Measurements from ENCODE around the gene CNTNAP5. TPM values are rescaled to one million over a fixed set of nuclear protein-coding genes. Genes with fewer than 3 reads are reported as not detected.

Gene CNTNAP5
- total RNA-seq, 2 donors from 2014 or later = not detected

DNA sequence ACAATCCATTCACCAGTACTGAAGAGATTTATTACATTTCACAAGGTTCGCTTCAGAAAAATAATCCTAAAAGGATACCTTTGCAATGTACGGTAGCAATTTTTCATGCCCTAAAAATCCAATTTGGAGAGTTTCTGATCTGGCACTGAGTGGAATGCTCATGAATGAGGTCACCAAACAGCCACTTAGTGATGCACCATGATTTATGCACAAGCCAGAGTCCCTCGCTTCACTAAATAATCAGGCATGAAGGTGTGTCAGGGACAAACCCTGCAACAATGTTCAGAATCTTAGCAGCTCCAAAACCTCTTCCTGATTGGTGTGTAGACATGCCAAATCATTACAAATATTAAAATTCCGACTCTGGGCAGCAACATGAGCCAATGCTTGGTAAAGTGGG is 221.1 kb downstream of the CNTNAP5 start:
- intact Hi-C loops (cut with DNase I) = loop anchor here in 1 of 2 donors (5.0 kb wide), 1 partner anchor 444 kb away; no protein-coding TSS in a partner anchor
- no peak for DNase-seq (ENCODE audit: low spot score)

DNA sequence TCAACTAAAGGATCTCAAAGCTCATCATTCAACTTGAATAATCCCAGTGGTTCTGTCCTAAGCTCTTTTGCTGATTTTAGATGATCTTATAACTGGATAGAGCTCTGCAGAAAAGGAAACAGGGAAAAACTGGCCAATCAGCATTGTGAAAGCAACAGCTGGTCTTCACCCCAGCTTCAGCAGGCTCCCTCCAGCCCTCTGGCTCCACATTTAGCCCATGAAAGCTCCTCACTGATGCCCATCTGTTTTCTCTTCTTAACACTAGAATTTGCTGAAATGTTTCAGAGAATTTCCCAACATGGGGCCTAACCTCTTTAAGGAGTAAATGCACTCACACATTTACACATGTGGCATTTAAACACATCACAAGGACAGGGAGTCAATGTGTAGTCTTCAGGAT is 223.3 kb downstream of the CNTNAP5 start:
- no peak for DNase-seq (ENCODE audit: low spot score)
- intact Hi-C loops (cut with DNase I) = loop anchor here in 1 of 2 donors (5.0 kb wide), 1 partner anchor 446 kb away; no protein-coding TSS in a partner anchor

DNA sequence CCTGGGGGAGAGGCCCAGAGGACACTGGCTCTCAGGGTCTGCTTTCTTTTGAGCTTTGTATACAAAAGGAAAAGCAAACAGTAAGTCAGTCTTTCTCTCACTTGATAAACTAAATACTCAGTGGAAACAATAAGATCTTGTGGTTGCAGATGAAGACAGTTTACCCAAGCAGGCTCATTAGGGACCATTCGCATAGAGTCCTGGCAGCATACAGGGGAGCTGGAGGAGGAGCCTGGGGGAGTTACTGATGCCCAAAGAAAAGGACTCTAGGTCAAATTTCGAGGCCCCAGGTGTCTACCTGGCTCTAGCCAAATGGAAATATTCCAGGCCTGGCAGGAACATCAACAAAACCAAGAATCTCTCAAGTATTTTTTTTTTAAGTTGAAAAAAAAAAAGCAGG is 225.3 kb downstream of the CNTNAP5 start:
- intact Hi-C loops (cut with DNase I) = no loop called here
- DNase-seq (ENCODE audit: low spot score) = no peak

DNA sequence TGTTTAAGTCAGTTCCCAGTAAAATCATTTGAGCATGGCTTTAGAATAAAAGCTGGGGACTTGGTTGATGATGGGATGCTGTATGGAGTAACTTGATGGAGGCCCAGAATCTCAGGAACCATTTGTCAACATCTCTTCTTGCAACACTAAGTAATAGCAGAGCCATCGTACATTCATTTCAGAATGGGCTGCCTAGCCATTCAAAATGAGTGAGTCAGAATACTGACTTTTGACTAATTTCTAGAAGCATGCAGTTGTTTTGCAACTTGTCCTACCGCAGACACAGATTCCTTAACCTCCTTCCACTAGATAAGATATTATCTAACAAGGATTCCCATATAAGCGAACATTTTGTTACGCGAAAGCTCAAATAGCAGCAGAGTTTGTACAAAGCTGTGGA is 229.5 kb downstream of the CNTNAP5 start:
- no peak for DNase-seq (ENCODE audit: low spot score)
- intact Hi-C loops (cut with DNase I) = no loop called here

DNA sequence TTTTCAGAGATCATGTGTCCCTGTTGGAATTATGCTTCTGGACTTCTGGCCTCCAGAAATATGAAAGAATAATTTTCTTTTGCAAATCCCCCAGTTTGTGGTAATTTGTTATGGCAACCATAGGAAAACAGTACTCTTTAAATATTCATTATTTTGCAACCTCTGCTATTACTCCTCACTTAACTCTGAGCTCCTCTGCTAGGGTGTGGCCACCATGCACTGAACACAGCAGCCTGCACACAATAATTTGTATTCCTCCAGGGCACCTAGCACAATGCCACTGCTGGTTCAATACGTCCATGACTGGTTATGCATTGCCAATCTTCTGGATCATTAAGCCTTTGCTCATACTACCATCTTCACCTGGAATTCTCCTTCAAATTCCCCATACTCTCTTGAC is 232.0 kb downstream of the CNTNAP5 start:
- intact Hi-C loops (cut with DNase I) = no loop called here
- no peak for DNase-seq (ENCODE audit: low spot score)

DNA sequence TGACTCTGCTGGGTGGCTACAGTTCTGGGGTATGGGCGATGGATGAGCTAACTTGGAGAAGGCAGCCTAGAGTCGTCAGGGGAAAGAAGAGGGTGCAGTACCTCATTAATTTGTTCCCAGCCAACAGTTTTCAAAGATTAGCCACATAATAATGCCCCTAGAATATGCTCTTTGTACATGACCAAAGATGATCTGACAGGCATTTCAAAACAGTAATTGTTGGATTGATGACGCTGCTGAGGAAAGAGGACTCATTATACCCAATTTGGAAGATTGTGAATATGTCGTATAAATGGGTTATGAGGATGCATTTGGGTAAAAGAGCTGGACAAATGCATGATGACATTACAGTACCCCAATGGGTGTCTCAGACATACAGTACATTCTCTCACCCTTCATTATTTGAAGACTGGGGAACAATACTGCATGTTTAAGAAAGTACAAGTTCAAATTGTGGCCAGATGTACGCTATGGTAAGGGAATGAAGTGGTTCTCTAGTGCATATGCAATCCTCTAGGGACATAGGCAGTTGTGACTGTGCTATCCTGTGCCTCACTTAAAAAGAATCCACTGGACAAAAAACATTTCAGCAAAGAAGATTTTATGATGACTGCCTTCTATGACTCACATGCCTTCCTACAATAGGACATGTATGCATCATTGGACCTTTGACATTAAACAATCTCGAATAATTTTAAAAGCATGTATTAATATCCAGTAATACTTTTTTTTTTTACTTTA is 233.2 kb downstream of the CNTNAP5 start:
- DNase-seq (ENCODE audit: low spot score) = no peak
- intact Hi-C loops (cut with DNase I) = no loop called here

DNA sequence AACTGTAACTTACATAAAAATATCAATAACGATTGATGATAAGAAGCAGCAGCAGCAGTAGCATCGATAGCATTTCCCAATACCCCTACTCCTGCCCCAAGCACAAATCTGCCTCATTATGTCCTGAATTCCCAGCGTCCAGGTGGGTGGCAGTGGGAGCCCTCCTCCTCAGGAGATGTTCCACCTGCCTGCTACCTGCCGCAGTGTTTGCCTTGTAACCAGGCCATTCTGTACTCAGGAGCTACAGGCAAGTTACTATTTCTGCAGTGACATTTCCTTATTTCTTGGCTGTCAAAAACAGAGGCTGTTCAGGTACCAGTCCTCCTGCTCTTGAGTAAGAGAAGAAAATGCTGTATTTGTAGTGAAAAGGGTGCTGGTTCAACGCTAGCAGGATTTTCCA is 236.4 kb downstream of the CNTNAP5 start:
- DNase-seq (ENCODE audit: low spot score) = no peak
- intact Hi-C loops (cut with DNase I) = no loop called here

DNA sequence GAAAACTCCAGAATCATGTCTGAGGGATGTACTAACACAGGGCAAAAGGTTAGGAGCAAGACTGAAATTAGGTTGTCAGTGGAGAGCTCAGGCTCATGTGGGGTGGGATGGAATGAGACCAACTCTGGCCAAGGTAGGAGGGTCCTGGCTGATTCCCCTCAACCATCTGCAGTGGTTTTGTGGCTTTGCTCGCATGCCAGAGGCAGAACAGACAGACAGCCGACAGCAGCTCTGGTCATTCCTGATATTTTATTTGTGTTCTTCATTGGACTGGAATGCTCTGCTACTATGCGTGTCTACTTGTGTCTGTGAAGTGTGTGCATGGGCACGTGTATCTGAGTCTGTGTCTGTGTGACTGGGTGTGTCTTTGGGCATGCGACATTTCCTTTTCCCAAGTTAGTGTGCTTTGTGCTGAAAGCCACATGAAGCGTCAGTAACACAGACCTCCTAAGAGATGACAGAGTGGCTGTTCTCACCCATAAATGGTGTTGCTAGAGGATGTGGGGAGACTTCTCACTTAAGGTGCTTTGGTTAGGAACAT is 239.5 kb downstream of the CNTNAP5 start:
- intact Hi-C loops (cut with DNase I) = no loop called here
- no peak for DNase-seq (ENCODE audit: low spot score)

DNA sequence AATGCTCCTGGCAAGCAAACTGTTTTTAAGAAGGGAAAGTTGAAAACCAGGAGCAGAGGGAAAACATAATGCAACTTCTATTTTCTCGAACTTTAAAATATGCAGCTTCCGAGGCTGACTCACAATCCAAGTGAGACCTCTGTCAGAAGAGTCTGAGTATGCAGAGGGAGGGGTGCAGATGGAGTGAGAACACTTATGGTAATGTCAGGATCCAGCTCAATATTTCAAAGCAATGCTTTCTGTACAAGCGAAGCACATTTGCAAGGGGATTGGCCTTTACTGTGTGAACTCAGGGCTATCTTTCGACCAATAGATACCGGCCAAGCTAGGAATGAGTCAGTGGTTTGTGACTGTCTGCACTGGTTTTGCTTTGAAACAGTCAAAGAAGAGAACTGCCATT is 242.7 kb downstream of the CNTNAP5 start:
- intact Hi-C loops (cut with DNase I) = no loop called here
- DNase-seq (ENCODE audit: low spot score) = no peak

DNA sequence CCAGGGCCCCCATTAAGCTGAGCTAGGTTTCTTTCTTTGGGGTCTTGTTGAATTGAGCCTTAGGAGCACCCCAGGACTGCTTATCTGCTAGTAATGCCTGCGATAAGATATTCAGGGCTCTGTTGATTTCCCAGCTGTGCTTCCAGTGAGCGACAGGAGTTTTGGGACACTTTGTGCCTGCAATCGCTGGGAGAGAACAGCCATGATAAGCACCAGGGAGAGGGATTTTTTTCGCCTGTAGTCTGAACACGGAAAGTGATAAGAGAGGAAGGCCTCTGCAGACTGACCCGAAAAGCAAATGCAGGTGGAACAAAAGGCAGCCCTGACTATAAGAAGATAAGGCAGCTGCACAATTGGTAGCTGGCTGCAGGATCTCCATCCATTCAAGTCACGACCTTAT is 244.3 kb downstream of the CNTNAP5 start:
- intact Hi-C loops (cut with DNase I) = no loop called here
- DNase-seq (ENCODE audit: low spot score) = no peak

DNA sequence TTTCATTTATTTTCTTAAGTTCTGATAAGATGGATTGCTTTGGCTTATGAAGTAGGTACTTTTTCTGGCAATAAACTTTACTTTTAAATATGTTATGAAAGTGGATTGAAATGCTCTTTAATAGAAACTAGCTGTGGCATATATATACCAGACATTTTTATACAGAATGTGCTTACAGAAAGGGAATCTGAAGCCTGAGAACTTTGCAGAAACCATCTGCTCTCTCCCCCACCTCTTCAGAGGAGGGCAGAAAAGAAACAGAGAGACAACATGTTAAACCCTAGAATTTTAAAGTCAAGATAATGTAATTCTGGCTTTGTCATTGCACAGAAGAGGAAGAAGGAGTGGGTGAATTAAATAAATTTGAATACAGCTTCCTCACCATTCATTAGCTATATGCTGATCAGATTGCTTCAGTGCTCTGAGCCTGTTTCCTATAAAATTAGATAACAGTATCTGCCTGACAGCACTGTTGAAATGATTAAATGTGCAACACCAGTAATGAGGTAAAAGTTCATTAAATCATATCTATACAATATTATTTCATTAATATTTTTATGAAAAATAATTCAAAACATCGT is 247.3 kb downstream of the CNTNAP5 start:
- intact Hi-C loops (cut with DNase I) = no loop called here
- no peak for DNase-seq (ENCODE audit: low spot score)

DNA sequence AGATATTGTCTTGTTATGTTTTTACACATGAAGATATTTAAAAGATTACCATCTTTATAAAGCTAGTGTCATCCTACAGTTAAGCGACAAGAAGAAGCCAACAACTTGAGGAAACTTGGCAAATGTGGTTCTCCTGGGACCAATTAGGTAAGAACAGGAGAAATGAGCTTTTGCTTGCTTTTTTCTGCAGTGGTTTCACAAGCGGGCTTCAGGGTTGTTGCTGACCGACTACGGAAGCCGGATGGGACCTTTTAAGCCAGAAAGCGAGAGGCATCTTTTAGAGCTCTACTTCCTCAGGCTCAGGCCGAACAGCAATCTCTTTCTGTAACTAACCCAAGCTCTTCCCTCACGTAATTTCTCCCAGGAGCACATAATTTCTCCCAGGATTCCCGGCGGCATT is 256.5 kb downstream of the CNTNAP5 start:
- no peak for DNase-seq (ENCODE audit: low spot score)
- intact Hi-C loops (cut with DNase I) = no loop called here

DNA sequence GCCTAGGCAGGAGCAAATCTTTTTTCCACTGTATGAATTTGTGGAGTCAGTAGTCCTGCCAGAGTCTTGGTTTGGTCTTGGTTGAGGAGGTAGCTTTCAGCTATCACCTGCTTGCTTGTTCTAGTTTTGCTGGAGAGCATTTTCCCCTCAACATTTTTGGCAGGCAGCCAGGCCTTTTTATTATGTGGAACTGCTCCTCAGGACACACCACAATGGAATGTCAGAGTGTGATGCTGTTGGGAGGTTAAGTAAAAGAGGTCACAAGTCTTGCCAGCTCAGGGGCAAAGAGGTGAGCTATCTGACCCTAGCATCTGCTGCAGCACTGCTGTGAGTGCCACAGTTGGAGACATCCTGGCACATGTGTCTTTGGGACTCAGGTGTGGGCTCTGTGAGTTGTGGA is 258.0 kb downstream of the CNTNAP5 start:
- no peak for DNase-seq (ENCODE audit: low spot score)
- intact Hi-C loops (cut with DNase I) = no loop called here

DNA sequence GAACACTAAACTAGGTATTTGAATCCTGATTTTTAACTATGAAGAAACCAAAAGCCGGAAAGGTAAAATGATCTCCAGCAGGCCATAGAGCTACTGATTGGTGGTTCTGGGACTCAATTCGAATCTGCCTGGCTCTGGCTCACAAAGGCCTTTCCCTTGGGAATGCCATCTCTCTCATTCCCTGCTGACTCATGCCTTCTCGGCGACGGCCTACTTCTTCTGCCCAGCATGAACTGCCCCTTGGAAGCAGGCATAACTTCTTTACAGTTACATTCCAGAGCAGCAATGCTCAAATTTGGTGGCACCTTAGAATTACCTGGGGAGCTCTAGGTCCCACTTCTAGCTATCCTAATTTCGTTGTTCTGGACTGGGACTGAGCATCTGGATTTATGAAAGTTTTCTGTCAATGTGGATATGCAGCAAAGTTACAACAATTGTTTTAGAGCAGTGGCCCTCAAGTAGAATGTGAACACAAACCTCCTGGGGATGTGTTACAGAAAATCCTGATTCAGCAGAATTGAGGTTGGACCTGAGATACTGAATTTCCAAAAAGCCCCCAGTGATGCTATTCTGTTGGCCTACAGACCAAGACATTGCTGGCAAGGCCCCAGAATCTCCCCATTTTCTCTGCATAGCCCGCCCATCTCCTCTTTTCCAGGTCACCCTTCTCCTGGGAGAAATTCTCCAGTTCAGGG is 261.1 kb downstream of the CNTNAP5 start:
- no peak for DNase-seq (ENCODE audit: low spot score)
- intact Hi-C loops (cut with DNase I) = no loop called here

DNA sequence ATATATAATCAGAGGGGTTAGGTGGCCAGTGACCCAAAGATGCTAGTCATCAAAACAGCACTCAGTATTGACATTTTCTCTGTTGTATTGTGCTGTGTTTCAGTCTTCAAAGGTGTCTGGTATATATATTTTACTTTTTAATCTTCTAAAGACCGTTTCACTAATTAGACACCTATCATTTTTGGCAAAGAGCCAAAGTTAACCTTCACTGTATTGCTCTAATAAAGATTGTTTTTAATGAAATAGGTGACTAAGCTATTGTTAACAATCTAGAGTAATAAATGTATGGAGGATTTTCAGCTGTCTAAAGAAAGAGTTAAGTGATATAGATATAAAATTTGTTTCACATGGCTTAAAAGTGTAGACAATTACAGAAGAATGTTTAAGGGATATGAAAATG is 264.0 kb downstream of the CNTNAP5 start:
- intact Hi-C loops (cut with DNase I) = no loop called here
- DNase-seq (ENCODE audit: low spot score) = no peak

DNA sequence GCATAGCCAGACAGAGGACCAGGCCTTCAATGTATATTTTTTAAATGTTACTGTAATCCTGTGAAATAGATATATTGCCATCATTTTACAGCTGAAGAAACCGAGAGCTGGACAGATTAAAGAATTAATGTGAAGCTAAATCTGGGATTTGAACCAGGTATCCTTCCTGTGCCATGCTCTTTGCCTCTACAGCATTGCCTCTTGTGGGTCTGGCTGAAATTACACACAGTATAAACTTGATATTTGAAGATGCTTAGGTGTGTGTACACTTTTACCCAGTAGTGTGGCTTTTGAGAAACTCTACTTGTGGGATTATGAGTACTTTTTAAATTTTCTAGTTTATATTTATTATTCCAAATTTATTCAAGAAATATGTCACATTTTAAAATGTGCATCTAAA is 264.5 kb downstream of the CNTNAP5 start:
- DNase-seq (ENCODE audit: low spot score) = no peak
- intact Hi-C loops (cut with DNase I) = no loop called here

DNA sequence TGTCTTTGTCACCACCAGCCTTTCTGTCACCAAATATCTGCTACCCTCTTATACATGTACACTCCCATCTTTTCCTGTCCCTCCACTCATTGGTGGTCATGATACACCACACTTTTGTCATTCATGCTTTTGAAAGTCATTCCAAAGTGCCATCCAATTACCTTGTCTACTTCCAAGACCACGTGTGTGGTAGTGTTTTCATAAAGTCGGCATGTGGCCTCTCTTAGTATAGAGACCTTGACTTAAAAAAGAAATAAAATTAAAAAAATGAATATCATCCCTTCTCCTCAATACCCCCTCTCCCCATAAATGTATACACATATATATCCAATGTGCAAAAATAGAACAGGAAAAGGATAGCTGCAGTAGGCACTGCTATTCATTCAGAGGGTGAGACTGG is 271.4 kb downstream of the CNTNAP5 start:
- intact Hi-C loops (cut with DNase I) = no loop called here
- DNase-seq (ENCODE audit: low spot score) = no peak

DNA sequence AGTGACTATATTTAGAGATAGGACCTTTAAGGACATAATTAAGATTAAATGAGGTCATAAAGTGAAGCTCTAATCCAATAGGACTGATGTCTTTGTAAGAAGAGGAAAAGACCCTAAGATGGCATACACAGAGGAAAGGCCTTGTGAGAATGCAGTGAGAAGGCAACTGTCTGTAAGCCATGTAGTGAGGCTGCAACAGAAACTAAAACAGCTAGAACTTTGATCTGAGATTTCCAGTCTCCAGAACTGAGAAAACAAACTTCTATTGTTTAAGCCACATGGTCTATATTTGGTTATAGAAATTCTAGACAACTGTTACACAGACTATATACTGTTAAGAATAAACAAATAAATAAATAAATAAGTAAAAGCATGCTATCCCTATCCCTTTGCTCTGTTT is 276.8 kb downstream of the CNTNAP5 start:
- DNase-seq (ENCODE audit: low spot score) = no peak
- intact Hi-C loops (cut with DNase I) = no loop called here

DNA sequence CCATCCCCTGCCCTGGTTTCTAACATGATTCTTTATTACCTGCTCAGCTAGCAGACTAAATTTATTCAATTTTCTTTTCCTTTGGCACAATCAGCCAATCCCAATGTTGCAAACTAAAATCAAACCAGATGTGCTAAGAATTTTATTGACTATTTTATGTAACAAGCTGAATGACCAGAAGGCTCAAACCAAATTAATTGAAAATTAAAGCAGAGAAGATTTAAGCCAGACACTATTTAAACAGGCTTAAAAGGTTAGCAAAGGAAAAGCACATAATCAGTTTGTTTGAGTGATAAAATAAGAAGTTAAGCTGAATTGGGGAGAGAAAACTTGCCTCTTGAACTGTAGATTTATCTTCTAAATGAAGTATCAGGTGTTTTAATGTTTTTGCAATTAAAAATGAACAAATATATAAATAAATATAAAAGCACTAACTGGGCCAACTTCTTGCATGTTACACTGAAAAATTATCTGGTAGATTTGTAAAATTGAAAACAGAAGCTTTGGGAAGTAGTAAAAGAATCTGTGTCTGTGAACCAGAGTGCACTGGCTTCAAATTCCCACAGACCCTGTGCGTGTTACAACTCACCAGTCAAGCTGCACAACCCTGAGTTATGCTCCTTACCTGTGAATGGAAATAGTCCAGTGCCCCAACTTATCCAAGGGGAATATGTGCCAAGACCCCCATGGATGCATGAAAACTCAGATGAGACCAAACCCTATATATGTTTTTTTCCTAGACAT is 283.4 kb downstream of the CNTNAP5 start:
- intact Hi-C loops (cut with DNase I) = no loop called here
- no peak for DNase-seq (ENCODE audit: low spot score)
